Stomach (tissue), 4 donors: ENCODE measurements around the gene HCFC1.

Experiments
- CTCF ChIP-seq, 7 experiments: fragments of 450-650 bp in 4 of 7; fragments of 200-600 bp in 3 of 7; sonication (generic) in 3 of 7; IDR thresholded peaks; one replicate each; pipeline ENCODE4 v1.5.1; 2016 to 2019; ENCODE audit warnings: antibody characterized with exemption in 7 of 7, control low read depth in 2 of 7, mild to moderate bottlenecking in 1 of 7
- POLR2AphosphoS5 ChIP-seq, 3 donors: sonication (generic); formaldehyde crosslinking; IDR thresholded peaks; one replicate each; pipeline ENCODE4 v1.6.1; 2016; ENCODE audit warnings: antibody characterized with exemption in 3 of 3

DNA sequence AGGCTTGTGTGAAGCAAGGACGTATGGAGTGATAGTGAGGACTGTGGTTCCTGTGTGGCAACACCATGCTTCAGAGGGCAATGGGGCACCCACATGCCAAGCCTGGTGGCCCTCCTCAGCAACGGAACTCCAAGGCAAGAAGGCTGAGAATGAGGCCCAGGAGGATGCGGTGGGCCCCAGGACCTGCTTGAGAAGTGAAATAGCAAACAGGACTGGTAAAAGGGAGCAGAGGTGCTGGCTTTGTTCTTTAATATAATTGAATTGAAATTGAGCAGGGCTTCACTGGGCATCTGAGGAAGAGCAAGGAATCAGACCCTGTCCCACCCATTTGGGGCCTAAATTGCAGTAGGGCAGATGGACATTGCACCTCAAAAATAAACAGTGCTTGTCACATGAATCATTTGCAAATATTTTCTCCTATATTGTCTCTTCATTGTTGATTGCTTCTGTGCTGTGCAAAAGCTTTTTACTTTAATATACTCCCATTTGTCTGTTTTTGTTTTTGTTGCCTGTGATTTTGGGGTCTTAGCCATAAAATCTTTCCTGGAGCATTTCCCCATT is 3.2 kb upstream of the HCFC1 start:
- TF ChIP-seq CTCF (IDR thresholded peaks at IDR 0.05) (no peak), POLR2AphosphoS5 (IDR thresholded peaks at IDR 0.05) (no peak)
